ENCODE results near the gene TSPAN14. TPM values are rescaled to one million over a fixed set of nuclear protein-coding genes. Genes with fewer than 3 reads are reported as not detected.

The TSPAN14 gene
- total and polyA plus RNA-seq, 2 of the 13 experiments (the other 11 are each of a cell fraction or from before 2014, with no cell fraction given), result 24.1 to 80.6 TPM

DNA sequence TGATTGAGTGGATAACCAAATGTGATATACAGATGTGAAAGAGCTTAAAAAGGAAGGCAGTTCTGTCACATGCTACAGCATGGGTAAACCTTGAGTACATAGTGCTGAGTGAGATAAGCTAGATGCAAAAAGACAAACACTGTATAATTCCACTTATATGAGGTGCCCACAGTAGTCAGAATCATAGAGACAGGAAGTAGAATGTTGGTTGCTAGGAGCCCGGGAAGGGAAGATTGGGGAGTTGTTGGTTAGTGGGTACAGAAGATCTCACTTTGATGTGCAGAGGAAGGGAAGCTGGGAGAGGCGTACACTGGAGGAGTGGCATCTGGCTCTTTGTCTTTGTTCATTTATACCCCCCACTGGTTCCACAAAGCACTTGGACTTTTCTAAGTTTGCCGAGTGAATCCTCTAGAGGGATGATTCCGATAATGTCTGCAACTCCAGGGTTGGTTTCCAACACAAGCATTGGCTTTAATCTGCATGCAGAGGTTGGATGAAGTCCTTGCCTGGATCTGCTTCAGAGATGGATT lies 39.5 kb downstream of the TSPAN14 start (continued):
- TF ChIP-seq ATF5 (CRISPR knock-in tag; IDR thresholded peaks at IDR 0.05; ENCODE audit: low read depth) (no peak), RBFOX2 (IDR thresholded peaks at IDR 0.05; ENCODE audit: low read depth, low read length) (no peak), HES4 (CRISPR knock-in tag; IDR thresholded peaks at IDR 0.05; ENCODE audit: borderline replicate concordance) (no peak), ZNF660 (CRISPR knock-in tag; IDR thresholded peaks at IDR 0.05; ENCODE audit: borderline replicate concordance, low read depth) (no peak), ZNF205 (CRISPR knock-in tag; IDR thresholded peaks at IDR 0.05) (no peak), WIZ (CRISPR knock-in tag; IDR thresholded peaks at IDR 0.05) (no peak), ZSCAN20 (CRISPR knock-in tag; IDR thresholded peaks at IDR 0.05; ENCODE audit: borderline replicate concordance) (no peak), NR0B2 (CRISPR knock-in tag; IDR thresholded peaks at IDR 0.05) (no peak), KAT8 (CRISPR knock-in tag; IDR thresholded peaks at IDR 0.05) (no peak), HNF4A (CRISPR knock-in tag; IDR thresholded peaks at IDR 0.05) (peak; percentile 6; the same call in 1 of the 2 replicates), ZNF446 (CRISPR knock-in tag; IDR thresholded peaks at IDR 0.05) (no peak), DMAP1 (CRISPR knock-in tag; IDR thresholded peaks at IDR 0.05) (0 out of 2 replicates have a peak, but pooled peaks have one; percentile 36), ARNTL (CRISPR knock-in tag; IDR thresholded peaks at IDR 0.05) (no peak), ZNF7 (CRISPR knock-in tag; IDR thresholded peaks at IDR 0.05) (no peak), ZNF33B (CRISPR knock-in tag; IDR thresholded peaks at IDR 0.05) (no peak), MED13 (CRISPR knock-in tag; IDR thresholded peaks at IDR 0.05) (peak; percentile 63; the same call in 1 of the 2 replicates), ZNF232 (CRISPR knock-in tag; IDR thresholded peaks at IDR 0.05; ENCODE audit: borderline replicate concordance) (no peak), HNF1A (IDR thresholded peaks at IDR 0.05; ENCODE audit: low read depth) (no peak), HNF1A (CRISPR knock-in tag; IDR thresholded peaks at IDR 0.05; ENCODE audit: borderline replicate concordance) (peak; percentile 41; the same call in 1 of the 2 replicates), PHF8 (CRISPR knock-in tag; IDR thresholded peaks at IDR 0.05) (no peak), ZSCAN31 (CRISPR knock-in tag; IDR thresholded peaks at IDR 0.05; ENCODE audit: low read depth) (no peak), SMAD1 (CRISPR knock-in tag; IDR thresholded peaks at IDR 0.05; ENCODE audit: borderline replicate concordance, low read depth) (no peak)
- TF ChIP-seq, protein P1, sequence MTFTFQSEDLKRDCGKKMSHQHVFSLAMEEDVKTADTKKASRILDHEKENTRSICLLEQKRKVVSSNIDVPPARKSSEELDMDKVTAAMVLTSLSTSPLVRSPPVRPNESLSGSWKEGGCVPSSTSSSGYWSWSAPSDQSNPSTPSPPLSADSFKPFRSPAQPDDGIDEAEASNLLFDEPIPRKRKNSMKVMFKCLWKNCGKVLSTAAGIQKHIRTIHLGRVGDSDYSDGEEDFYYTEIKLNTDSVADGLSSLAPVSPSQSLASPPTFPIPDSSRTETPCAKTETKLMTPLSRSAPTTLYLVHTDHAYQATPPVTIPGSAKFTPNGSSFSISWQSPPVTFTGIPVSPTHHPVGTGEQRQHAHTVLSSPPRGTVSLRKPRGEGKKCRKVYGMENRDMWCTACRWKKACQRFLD (CRISPR knock-in tag; IDR thresholded peaks at IDR 0.05; ENCODE audit: borderline replicate concordance), result no peak
- TF ChIP-seq, protein P2, sequence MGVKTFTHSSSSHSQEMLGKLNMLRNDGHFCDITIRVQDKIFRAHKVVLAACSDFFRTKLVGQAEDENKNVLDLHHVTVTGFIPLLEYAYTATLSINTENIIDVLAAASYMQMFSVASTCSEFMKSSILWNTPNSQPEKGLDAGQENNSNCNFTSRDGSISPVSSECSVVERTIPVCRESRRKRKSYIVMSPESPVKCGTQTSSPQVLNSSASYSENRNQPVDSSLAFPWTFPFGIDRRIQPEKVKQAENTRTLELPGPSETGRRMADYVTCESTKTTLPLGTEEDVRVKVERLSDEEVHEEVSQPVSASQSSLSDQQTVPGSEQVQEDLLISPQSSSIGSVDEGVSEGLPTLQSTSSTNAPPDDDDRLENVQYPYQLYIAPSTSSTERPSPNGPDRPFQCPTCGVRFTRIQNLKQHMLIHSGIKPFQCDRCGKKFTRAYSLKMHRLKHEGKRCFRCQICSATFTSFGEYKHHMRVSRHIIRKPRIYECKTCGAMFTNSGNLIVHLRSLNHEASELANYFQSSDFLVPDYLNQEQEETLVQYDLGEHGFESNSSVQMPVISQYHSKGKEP (CRISPR knock-in tag; IDR thresholded peaks at IDR 0.05), result no peak
